ENCODE measurements around the gene EIF2AK3. TPM values are rescaled to one million over a fixed set of nuclear protein-coding genes. Genes with fewer than 3 reads are reported as not detected.

The EIF2AK3 gene
- total and polyA plus RNA-seq, 2 experiments from 2014 or later: 19.5 to 41.9 TPM

DNA sequence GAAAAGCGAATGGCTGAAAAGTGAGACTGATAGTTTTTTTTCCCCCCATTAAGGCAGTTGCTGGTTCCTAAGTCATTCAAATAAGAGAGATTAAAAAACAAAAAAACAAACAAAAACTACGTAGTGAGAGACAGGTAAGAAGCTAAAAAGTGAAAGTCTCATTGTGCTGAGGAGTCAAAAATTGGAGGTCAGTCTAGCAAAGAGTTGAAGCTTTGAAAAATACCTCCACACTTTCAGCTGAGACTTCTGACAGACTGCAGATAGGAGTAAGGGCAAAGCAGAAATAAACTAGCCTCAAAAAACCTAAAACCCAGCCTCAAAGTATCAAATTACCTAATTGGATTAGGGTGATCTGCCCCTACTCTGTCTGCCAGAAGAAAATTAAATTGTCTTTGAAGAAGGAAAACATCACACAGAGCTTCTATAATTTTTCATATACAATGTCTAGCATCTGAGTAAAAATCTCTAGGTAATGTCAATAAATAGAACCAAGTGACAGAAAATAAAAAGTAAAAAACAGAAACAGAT is 10.9 kb upstream of the EIF2AK3 start:
- H2AFZ ChIP-seq: no peak overlapping the region
- H3K9me3 ChIP-seq (ENCODE audit: low read depth): no peaks in the 10 kb centered on the region
- no peaks in the 10 kb centered on the region for H3K4me1 ChIP-seq (ENCODE audit: insufficient read depth)
- H3K4me2 ChIP-seq: no peak overlapping the region
- no peaks in the 10 kb centered on the region for H4K20me1 ChIP-seq (ENCODE audit: insufficient read depth, poor library complexity, severe bottlenecking)
- 47% methylated on average over 2 of the region's 2 CpGs for WGBS (ENCODE audit: low lambda C conversion rate, missing lambda C conversion rate)
- no peaks in the 10 kb centered on the region for H3K27me3 ChIP-seq
- no peaks in the 10 kb centered on the region for H3K36me3 ChIP-seq (replicated peaks; ENCODE audit: insufficient read depth, low read depth)
- H3K9me2 ChIP-seq (replicated peaks; ENCODE audit: insufficient read depth): no peaks in the 10 kb centered on the region
- DNase-seq (ENCODE audit: low spot score): no peak
- no peak overlapping the region for H3K4me3 ChIP-seq
- TF ChIP-seq CTCF (IDR thresholded peaks at IDR 0.05; ENCODE audit: poor library complexity) (no peak), EZH2 (IDR thresholded peaks at IDR 0.05; ENCODE audit: borderline replicate concordance) (no peak), EZH2phosphoT487 (IDR thresholded peaks at IDR 0.05; ENCODE audit: low read depth, severe bottlenecking, unreplicated experiment) (no peak)
- H3K27ac ChIP-seq: no peak overlapping the region
- H3K79me2 ChIP-seq: no peaks in the 10 kb centered on the region

DNA sequence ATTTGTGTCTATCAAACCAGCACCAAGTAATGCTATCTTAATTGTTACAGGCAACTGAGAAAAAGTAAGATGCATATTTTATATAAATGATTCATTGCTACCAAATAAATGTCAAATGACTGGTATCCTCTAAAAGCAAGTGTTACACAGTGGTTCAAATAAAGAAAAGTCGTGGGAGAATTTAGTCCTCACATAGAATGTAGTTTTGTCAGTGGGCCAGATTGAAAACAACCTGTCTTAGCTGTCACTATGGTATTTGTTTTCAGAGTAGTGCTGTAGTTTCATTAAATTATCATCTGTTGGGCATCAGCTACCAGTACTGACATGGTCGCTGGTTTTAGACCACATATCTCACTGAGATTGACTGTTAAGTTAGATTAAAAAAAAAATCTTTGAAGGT is 10.2 kb upstream of the EIF2AK3 start:
- H3K4me3 ChIP-seq: no peak overlapping the region
- no peaks in the 10 kb centered on the region for H3K36me3 ChIP-seq (replicated peaks; ENCODE audit: insufficient read depth, low read depth)
- DNase-seq (ENCODE audit: low spot score): no peak
- H3K79me2 ChIP-seq: no peaks in the 10 kb centered on the region
- H3K9me3 ChIP-seq (ENCODE audit: low read depth): no peaks in the 10 kb centered on the region
- H3K27me3 ChIP-seq: no peaks in the 10 kb centered on the region
- no peaks in the 10 kb centered on the region for H3K9me2 ChIP-seq (replicated peaks; ENCODE audit: insufficient read depth)
- TF ChIP-seq EZH2 (IDR thresholded peaks at IDR 0.05; ENCODE audit: borderline replicate concordance) (no peak), EZH2phosphoT487 (IDR thresholded peaks at IDR 0.05; ENCODE audit: low read depth, severe bottlenecking, unreplicated experiment) (no peak), CTCF (IDR thresholded peaks at IDR 0.05; ENCODE audit: poor library complexity) (no peak)
- H3K4me1 ChIP-seq (ENCODE audit: insufficient read depth): no peaks in the 10 kb centered on the region
- no peak overlapping the region for H3K4me2 ChIP-seq
- no peaks in the 10 kb centered on the region for H4K20me1 ChIP-seq (ENCODE audit: insufficient read depth, poor library complexity, severe bottlenecking)
- no peak overlapping the region for H3K27ac ChIP-seq
- H2AFZ ChIP-seq: no peak overlapping the region
- 84% methylated on average over 2 of the region's 2 CpGs for WGBS (ENCODE audit: low lambda C conversion rate, missing lambda C conversion rate)

- Histone ChIP-seq H3K27me3 (no peaks in the 10 kb centered on the region), H3K9me3 (ENCODE audit: low read depth) (no peaks in the 10 kb centered on the region), H3K79me2 (no peaks in the 10 kb centered on the region), H3K27ac (no peak overlapping the region), H3K4me2 (no peak overlapping the region), H4K20me1 (ENCODE audit: insufficient read depth, poor library complexity, severe bottlenecking) (no peaks in the 10 kb centered on the region), H3K36me3 (replicated peaks; ENCODE audit: insufficient read depth, low read depth) (no peaks in the 10 kb centered on the region), H3K4me3 (no peak overlapping the region), H3K4me1 (ENCODE audit: insufficient read depth) (no peaks in the 10 kb centered on the region), H2AFZ (no peak overlapping the region), H3K9me2 (replicated peaks; ENCODE audit: insufficient read depth) (no peaks in the 10 kb centered on the region)
- DNase-seq (ENCODE audit: low spot score): no peak
- WGBS (ENCODE audit: low lambda C conversion rate, missing lambda C conversion rate): 85% methylated on average over 1 of the region's 1 CpG
- TF ChIP-seq EZH2phosphoT487 (IDR thresholded peaks at IDR 0.05; ENCODE audit: low read depth, severe bottlenecking, unreplicated experiment) (no peak), CTCF (IDR thresholded peaks at IDR 0.05; ENCODE audit: poor library complexity) (no peak), EZH2 (IDR thresholded peaks at IDR 0.05; ENCODE audit: borderline replicate concordance) (no peak)
Measured at GRCh38 chr2:88636026-88636425, 8.8 kb upstream of the EIF2AK3 start.

GRCh38 chr2:88632569-88632968 is 5.3 kb upstream of the EIF2AK3 start:
- Histone ChIP-seq H3K27ac (no peak overlapping the region), H3K27me3 (no peaks in the 10 kb centered on the region), H3K9me2 (replicated peaks; ENCODE audit: insufficient read depth) (no peaks in the 10 kb centered on the region), H3K79me2 (no peaks in the 10 kb centered on the region), H3K9me3 (ENCODE audit: low read depth) (no peaks in the 10 kb centered on the region), H4K20me1 (ENCODE audit: insufficient read depth, poor library complexity, severe bottlenecking) (no peaks in the 10 kb centered on the region), H3K4me3 (no peak overlapping the region), H2AFZ (no peak overlapping the region), H3K36me3 (replicated peaks; ENCODE audit: insufficient read depth, low read depth) (no peaks in the 10 kb centered on the region), H3K4me1 (ENCODE audit: insufficient read depth) (peaks cover 4% of the 10 kb centered on the region), H3K4me2 (no peak overlapping the region)
- no peak for DNase-seq (ENCODE audit: low spot score)
- TF ChIP-seq EZH2phosphoT487 (IDR thresholded peaks at IDR 0.05; ENCODE audit: low read depth, severe bottlenecking, unreplicated experiment): no peak
- no peak for TF ChIP-seq EZH2 (IDR thresholded peaks at IDR 0.05; ENCODE audit: borderline replicate concordance)
- no peak for TF ChIP-seq CTCF (IDR thresholded peaks at IDR 0.05; ENCODE audit: poor library complexity)
- 98% methylated on average over 3 of the region's 3 CpGs for WGBS (ENCODE audit: low lambda C conversion rate, missing lambda C conversion rate)
